Measurements from ENCODE around the gene CFAP73. TPM values are rescaled to one million over a fixed set of nuclear protein-coding genes. Genes with fewer than 3 reads are reported as not detected.
"Not testable (repeated sequence)": the region's sequence is repeated elsewhere in the genome, so short reads cannot be mapped to it uniquely, and the experiment has no call there.

Gene CFAP73
- total and polyA plus RNA-seq, 8 donors, result 0.44 to 5.7 (median 1.6) TPM; not detected in 4

- H3K36me3 ChIP-seq, result no peaks in the 10 kb centered on the region
- TF ChIP-seq POLR2A (IDR thresholded peaks at IDR 0.05) (no peak), CTCF (IDR thresholded peaks at IDR 0.05) (no peak), POLR2AphosphoS5 (IDR thresholded peaks at IDR 0.05) (no peak), EP300 (IDR thresholded peaks at IDR 0.05) (no peak)
- intact Hi-C loops (cut with DNase I; ENCODE audit: low total_unique reads), result no loop called here
Measured at GRCh38 chr12:113203852-113204760, 54.6 kb downstream of the CFAP73 start.

DNA sequence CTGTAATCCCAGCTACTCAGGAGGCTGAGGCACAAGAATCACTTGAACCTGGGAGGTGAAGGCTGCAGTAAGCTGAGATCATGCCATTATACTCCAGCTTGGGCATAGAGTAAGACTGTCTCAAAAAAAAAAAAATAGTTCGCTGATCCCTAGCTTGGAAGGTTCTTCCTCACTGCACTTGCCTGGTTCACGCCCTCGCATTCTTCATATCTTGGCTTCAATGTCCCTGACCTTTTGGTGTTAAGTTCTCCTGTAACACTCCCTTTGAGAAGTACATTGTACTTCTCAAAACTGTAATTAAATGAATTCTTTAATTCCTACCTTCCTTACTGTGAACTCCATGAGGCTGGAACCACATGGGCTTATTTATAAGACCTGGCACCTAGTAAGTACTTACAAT, 55.3 kb downstream of the CFAP73 start:
- TF ChIP-seq POLR2A (IDR thresholded peaks at IDR 0.05), result no peak
- no peak for TF ChIP-seq CTCF (IDR thresholded peaks at IDR 0.05)
- no peak for TF ChIP-seq EP300 (IDR thresholded peaks at IDR 0.05)
- no peak for TF ChIP-seq POLR2AphosphoS5 (IDR thresholded peaks at IDR 0.05)
- H3K4me3 ChIP-seq, result no peak overlapping the region
- peaks cover 0 to 38% (median 5%) of the 10 kb centered on the region in 4 donors for H3K4me1 ChIP-seq
- no peaks in the 10 kb centered on the region for H3K9me3 ChIP-seq
- 74 to 93% (median 90%) methylated on average over 3 of the region's 3 CpGs for WGBS, 5 donors
- H3K27me3 ChIP-seq, result no peaks in the 10 kb centered on the region
- intact Hi-C loops (cut with DNase I; ENCODE audit: low total_unique reads), result no loop called here
- H3K27ac ChIP-seq, result no peak overlapping the region
- no peak for DNase-seq
- no peaks in the 10 kb centered on the region for H3K36me3 ChIP-seq

More at GRCh38 chr12:113203852-113204760, 54.6 kb downstream of the CFAP73 start:
- Histone ChIP-seq H3K4me1 (peaks cover 0 to 31% (median 3%) of the 10 kb centered on the region in 4 donors), H3K27me3 (no peaks in the 10 kb centered on the region), H3K9me3 (no peaks in the 10 kb centered on the region), H3K4me3 (no peak overlapping the region), H3K27ac (no peak overlapping the region)
- WGBS, 5 donors, result 88 to 91% (median 90%) methylated on average over 8 of the region's 8 CpGs
- no peak for DNase-seq

DNA sequence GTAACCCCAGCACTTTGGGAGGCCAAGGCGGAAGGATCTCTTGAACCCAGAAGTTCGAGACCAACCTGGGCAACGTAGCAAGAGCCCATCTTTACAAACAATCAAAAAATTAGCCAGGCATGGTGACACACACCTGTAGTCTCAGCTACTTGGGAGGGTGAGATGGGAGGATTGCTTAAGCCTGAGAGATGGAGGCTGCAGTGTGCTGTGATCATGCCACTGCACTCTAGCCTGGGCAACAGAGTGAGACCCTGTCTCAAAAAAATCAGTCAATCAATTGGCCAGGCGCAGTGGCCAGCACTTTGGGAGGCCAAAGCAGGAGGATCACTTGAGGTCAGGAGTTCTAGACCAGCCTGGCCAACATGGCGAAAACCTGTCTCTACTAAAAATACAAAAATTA, 57.3 kb downstream of the CFAP73 start:
- DNase-seq, H3K4me3 ChIP-seq: not testable (repeated sequence)

DNA sequence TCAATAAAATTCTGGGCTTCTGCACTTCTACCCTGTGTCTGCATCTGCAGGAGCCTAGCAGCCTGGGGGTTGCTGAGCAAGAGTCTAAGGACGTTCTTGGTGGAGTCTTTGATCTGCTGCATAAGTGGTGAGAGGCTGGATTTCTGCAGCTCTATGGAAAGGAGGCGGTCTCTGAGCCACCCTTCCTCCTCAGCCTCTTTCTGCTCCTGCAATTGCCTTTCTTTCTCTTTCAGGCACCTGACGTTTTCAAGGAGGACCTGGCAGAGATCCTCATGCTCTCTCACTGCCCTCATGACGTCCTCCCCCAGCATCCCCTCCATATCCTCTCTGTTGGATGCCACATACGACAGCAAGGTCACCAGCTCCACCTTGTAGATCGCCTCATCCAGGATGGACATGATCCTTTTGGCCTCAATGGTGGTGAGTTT, 58.1 kb downstream of the CFAP73 start:
- TF ChIP-seq POLR2AphosphoS5 (IDR thresholded peaks at IDR 0.05) (no peak), CTCF (IDR thresholded peaks at IDR 0.05) (no peak), EP300 (IDR thresholded peaks at IDR 0.05) (no peak), POLR2A (IDR thresholded peaks at IDR 0.05) (no peak)
- peaks cover 0 to 41% (median 5%) of the 10 kb centered on the region in 4 donors for H3K4me1 ChIP-seq
- peak overlapping the region in 2 of 5 donors; percentile 51 to 61 for H3K27ac ChIP-seq
- H3K9me3 ChIP-seq, result no peaks in the 10 kb centered on the region
- H3K4me3 ChIP-seq, result no peak overlapping the region
- 56 to 74% (median 70%) methylated on average over 6 of the region's 6 CpGs for WGBS, 5 donors
- H3K36me3 ChIP-seq, result no peaks in the 10 kb centered on the region
- intact Hi-C loops (cut with DNase I; ENCODE audit: low total_unique reads), result no loop called here
- no peaks in the 10 kb centered on the region for H3K27me3 ChIP-seq
- DNase-seq, result no peak

More for the DNA sequence above, 57.3 kb downstream of the CFAP73 start:
- WGBS, 5 donors, result 93 to 100% (median 97%) methylated on average over 5 of the region's 5 CpGs
- H3K27me3 ChIP-seq; intact Hi-C loops (cut with DNase I; ENCODE audit: low total_unique reads); H3K27ac ChIP-seq; H3K36me3 ChIP-seq; H3K9me3 ChIP-seq: not testable (repeated sequence)
- peaks cover 0 to 41% (median 5%) of the 10 kb centered on the region in 4 donors for H3K4me1 ChIP-seq
